Neuronal stem cell (in vitro differentiated cells): ENCODE measurements around the gene TRMT44.

Experiments
- DNase-seq: peaks from one replicate; pipeline ENCODE4 v3.0.0-alpha.2; 2013; ENCODE audit warnings: low spot score
- H2AFZ ChIP-seq: one replicate; pipeline ENCODE4 v1.6.1; 2013; ENCODE audit warnings: mild to moderate bottlenecking, low read length, inconsistent platforms
- H2AK5ac ChIP-seq: 2 replicates; pipeline ENCODE4 v1.6.1; 2013; ENCODE audit warnings: low read depth, mild to moderate bottlenecking, inconsistent platforms, low read length, moderate library complexity, mixed read lengths
- H2BK120ac ChIP-seq: 2 replicates; pipeline ENCODE4 v1.6.1; 2013; ENCODE audit warnings: low read depth, mild to moderate bottlenecking, inconsistent platforms, low read length, moderate library complexity, mixed read lengths
- H2BK12ac ChIP-seq: one replicate; pipeline ENCODE4 v1.6.1; 2013; ENCODE audit warnings: low read length, inconsistent platforms
- H2BK15ac ChIP-seq: 2 replicates; pipeline ENCODE4 v1.6.1; 2013; ENCODE audit warnings: mild to moderate bottlenecking, low read length, inconsistent platforms, mixed read lengths
- H2BK5ac ChIP-seq: one replicate; pipeline ENCODE4 v1.6.1; 2013; ENCODE audit warnings: inconsistent platforms, mild to moderate bottlenecking, low read length, moderate library complexity
- H3K14ac ChIP-seq: one replicate; pipeline ENCODE4 v1.6.1; 2013; ENCODE audit warnings: low read length, inconsistent platforms
- H3K18ac ChIP-seq: 2 replicates; pipeline ENCODE4 v1.6.1; 2013; ENCODE audit warnings: low read length, inconsistent platforms
- H3K23ac ChIP-seq: 2 replicates; pipeline ENCODE4 v1.6.1; 2013; ENCODE audit warnings: low read depth, mild to moderate bottlenecking, mixed read lengths, low read length, inconsistent platforms; ENCODE audit not compliant: poor library complexity
- H3K27ac ChIP-seq: replicated peaks from 3 replicates; pipeline ENCODE4 v1.5.1; 2013; ENCODE audit warnings: low read length, inconsistent platforms
- H3K27me3 ChIP-seq, 3 experiments: 2 replicates each; pipeline ENCODE4 v1.6.1; 2013; ENCODE audit warnings: low read length in 3 of 3, mild to moderate bottlenecking in 2 of 3, inconsistent platforms in 1 of 3, low read depth in 1 of 3, mixed read lengths in 1 of 3, moderate library complexity in 1 of 3; ENCODE audit not compliant: control insufficient read depth in 3 of 3, insufficient read depth in 3 of 3
- H3K36me3 ChIP-seq, 2 donors: replicated peaks in 1 of 2; 2 replicates each; pipeline ENCODE4 v1.6.1; 2013; ENCODE audit warnings: low read length in 2 of 2; ENCODE audit not compliant: control insufficient read depth in 2 of 2, insufficient read depth in 2 of 2
- H3K4ac ChIP-seq: 2 replicates; pipeline ENCODE4 v1.6.1; 2013; ENCODE audit warnings: inconsistent platforms, mild to moderate bottlenecking, low read length, moderate library complexity
- H3K4me1 ChIP-seq, 2 donors: 1 replicate in 1 of 2; 2 replicates in 1 of 2; pipeline ENCODE4 v1.6.1; 2013; ENCODE audit warnings: low read length in 2 of 2, low read depth in 1 of 2; ENCODE audit not compliant: control insufficient read depth in 2 of 2, insufficient read depth in 1 of 2
- H3K4me2 ChIP-seq: one replicate; pipeline ENCODE4 v1.6.1; 2013; ENCODE audit warnings: mild to moderate bottlenecking, low read length, inconsistent platforms; ENCODE audit not compliant: insufficient read depth, poor library complexity, severe bottlenecking
- H3K4me3 ChIP-seq, 2 donors: 2 replicates each; pipeline ENCODE4 v1.5.1; 2013; ENCODE audit warnings: low read length in 2 of 2, mild to moderate bottlenecking in 2 of 2, inconsistent platforms in 1 of 2, moderate library complexity in 1 of 2
- H3K79me1 ChIP-seq: one replicate; pipeline ENCODE4 v1.6.1; 2013; ENCODE audit warnings: low read depth, mild to moderate bottlenecking, inconsistent platforms, low read length, moderate library complexity
- H3K9ac ChIP-seq: one replicate; pipeline ENCODE4 v1.6.1; 2013; ENCODE audit warnings: mild to moderate bottlenecking, low read depth, low read length, inconsistent platforms; ENCODE audit not compliant: poor library complexity
- H3K9me3 ChIP-seq, 2 donors: replicated peaks in 1 of 2; 2 replicates each; pipeline versions ENCODE3 to v1.6.1; 2013; ENCODE audit warnings: low read length in 2 of 2, mild to moderate bottlenecking in 2 of 2, inconsistent platforms in 1 of 2, low read depth in 1 of 2, mixed read lengths in 1 of 2, moderate library complexity in 1 of 2; ENCODE audit not compliant: control insufficient read depth in 2 of 2, insufficient read depth in 1 of 2
- H4K8ac ChIP-seq: one replicate; pipeline ENCODE4 v1.6.1; 2013; ENCODE audit warnings: low read depth, mild to moderate bottlenecking, inconsistent platforms, low read length, moderate library complexity
- H4K91ac ChIP-seq: one replicate; pipeline ENCODE4 v1.6.1; 2013; ENCODE audit warnings: low read length, low read depth, mild to moderate bottlenecking, inconsistent platforms; ENCODE audit not compliant: poor library complexity
- WGBS, 2 donors: extraction: QIAGEN DNeasy Blood & Tissue Kit; methylation state at CpG; one replicate each; pipeline ENCODE4 v1.1.7; 2013; ENCODE audit warnings: missing lambda C conversion rate in 2 of 2, mixed read lengths in 1 of 2; ENCODE audit not compliant: insufficient read length in 2 of 2, insufficient replicate concordance in 1 of 2; ENCODE audit errors: extremely low coverage in 2 of 2; 5-methylcytosine and 5-hydroxymethylcytosine counted together

The TRMT44 gene

GRCh38 chr4:8472689-8473197 is 32.2 kb downstream of the TRMT44 start:
- H3K4me1 ChIP-seq: peaks cover 0 to 17% of the 10 kb centered on the region in 2 donors
- H2AK5ac ChIP-seq: no peak overlapping the region
- no peaks in the 10 kb centered on the region for H3K9me3 ChIP-seq
- H3K27ac ChIP-seq: peak overlapping the region; percentile 34
- H2BK120ac ChIP-seq: no peak overlapping the region
- peak overlapping the region; percentile 25 for H3K23ac ChIP-seq
- no CpG with 5 or more reads among the region's 7 CpGs for WGBS, 2 donors
- H3K9ac ChIP-seq: peak overlapping the region; percentile 18
- H4K91ac ChIP-seq: no peak overlapping the region
- no peak overlapping the region for H2BK15ac ChIP-seq
- H4K8ac ChIP-seq: no peak overlapping the region
- H3K4me2 ChIP-seq: no peak overlapping the region
- H3K4ac ChIP-seq: no peak overlapping the region
- peaks cover 9 to 43% of the 10 kb centered on the region in 2 donors for H3K36me3 ChIP-seq
- H3K18ac ChIP-seq: peak overlapping the region; percentile 61
- no peaks in the 10 kb centered on the region for H3K27me3 ChIP-seq
- H2AFZ ChIP-seq: no peak overlapping the region
- peak; percentile 12 for DNase-seq
- peaks cover 4% of the 10 kb centered on the region for H3K79me1 ChIP-seq
- no peak overlapping the region for H3K4me3 ChIP-seq
- no peak overlapping the region for H2BK12ac ChIP-seq
- H2BK5ac ChIP-seq: no peak overlapping the region
- no peak overlapping the region for H3K14ac ChIP-seq

GRCh38 chr4:8473198-8473919 is 32.8 kb downstream of the TRMT44 start:
- Histone ChIP-seq H4K91ac (peak overlapping the region; percentile 60), H3K27me3 (no peaks in the 10 kb centered on the region), H2BK12ac (no peak overlapping the region), H3K36me3 (peaks cover 9 to 37% of the 10 kb centered on the region in 2 donors), H3K4me1 (peaks cover 0 to 19% of the 10 kb centered on the region in 2 donors), H3K4me2 (no peak overlapping the region), H3K79me1 (peaks cover 5% of the 10 kb centered on the region), H3K27ac (peak overlapping the region; percentile 34), H2BK15ac (no peak overlapping the region), H2BK5ac (peak overlapping the region; percentile 8), H3K9ac (no peak overlapping the region), H3K4me3 (peak overlapping the region in 1 of 2 donors; percentile 14), H4K8ac (no peak overlapping the region), H2AK5ac (peak overlapping the region; percentile 71), H3K18ac (peak overlapping the region; percentile 61), H2BK120ac (no peak overlapping the region), H3K4ac (no peak overlapping the region), H2AFZ (no peak overlapping the region), H3K23ac (peak overlapping the region; percentile 25), H3K9me3 (no peaks in the 10 kb centered on the region), H3K14ac (peak overlapping the region; percentile 40)
- WGBS, 2 donors: no CpG with 5 or more reads among the region's 23 CpGs
- no peak for DNase-seq

- H2AK5ac ChIP-seq: peak overlapping the region; percentile 57
- no peak overlapping the region for H3K4ac ChIP-seq
- H2AFZ ChIP-seq: no peak overlapping the region
- H3K27ac ChIP-seq: no peak overlapping the region
- no peaks in the 10 kb centered on the region for H3K9me3 ChIP-seq
- no CpG with 5 or more reads among the region's 20 CpGs for WGBS, 2 donors
- H3K4me2 ChIP-seq: no peak overlapping the region
- H2BK5ac ChIP-seq: peak overlapping the region; percentile 10
- no peak overlapping the region for H2BK120ac ChIP-seq
- no peaks in the 10 kb centered on the region for H3K27me3 ChIP-seq
- no peak overlapping the region for H3K4me3 ChIP-seq
- no peak for DNase-seq
- H3K9ac ChIP-seq: peak overlapping the region; percentile 66
- H3K14ac ChIP-seq: peak overlapping the region; percentile 40
- H3K36me3 ChIP-seq: peaks cover 8 to 31% of the 10 kb centered on the region in 2 donors
- H3K79me1 ChIP-seq: peaks cover 8% of the 10 kb centered on the region
- H3K18ac ChIP-seq: peak overlapping the region; percentile 59
- no peak overlapping the region for H2BK12ac ChIP-seq
- no peak overlapping the region for H4K8ac ChIP-seq
- peak overlapping the region; percentile 28 for H3K23ac ChIP-seq
- H3K4me1 ChIP-seq: peaks cover under 1 to 21% of the 10 kb centered on the region in 2 donors
- peak overlapping the region; percentile 60 for H4K91ac ChIP-seq
- H2BK15ac ChIP-seq: no peak overlapping the region
Observed at GRCh38 chr4:8473920-8474590, 33.5 kb downstream of the TRMT44 start.

- no peak overlapping the region for H2BK120ac ChIP-seq
- H3K23ac ChIP-seq: no peak overlapping the region
- peaks cover 9 to 23% of the 10 kb centered on the region in 2 donors for H3K36me3 ChIP-seq
- no peak overlapping the region for H2BK12ac ChIP-seq
- H4K91ac ChIP-seq: no peak overlapping the region
- H3K18ac ChIP-seq: peak overlapping the region; percentile 11
- no peak overlapping the region for H3K4ac ChIP-seq
- DNase-seq: no peak
- H2AFZ ChIP-seq: no peak overlapping the region
- no CpG with 5 or more reads among the region's 13 CpGs for WGBS, 2 donors
- H3K27me3 ChIP-seq: no peaks in the 10 kb centered on the region
- H2AK5ac ChIP-seq: no peak overlapping the region
- H3K4me3 ChIP-seq: no peak overlapping the region
- H2BK5ac ChIP-seq: peak overlapping the region; percentile 10
- H3K27ac ChIP-seq: no peak overlapping the region
- no peak overlapping the region for H3K9ac ChIP-seq
- no peak overlapping the region for H3K14ac ChIP-seq
- no peak overlapping the region for H4K8ac ChIP-seq
- H2BK15ac ChIP-seq: no peak overlapping the region
- peaks cover 8% of the 10 kb centered on the region for H3K79me1 ChIP-seq
- H3K4me2 ChIP-seq: no peak overlapping the region
- H3K9me3 ChIP-seq: no peaks in the 10 kb centered on the region
- H3K4me1 ChIP-seq: peaks cover 3 to 20% of the 10 kb centered on the region in 2 donors
Observed at GRCh38 chr4:8474856-8475255, 34.3 kb downstream of the TRMT44 start.
